DMS153 (cell line): ENCODE measurements around the gene OAS1.
A peak's percentile ranks its signal among the peaks of the same experiment; 100 is the strongest.
"Not testable (repeated sequence)": the region's sequence is repeated elsewhere in the genome, so short reads cannot be mapped to it uniquely, and the experiment has no call there.

Source experiments
- DNase-seq: peaks from one replicate; lab custom pipeline; 2025; lab: John Stamatoyannopoulos, UW

Gene OAS1

GRCh38 chr12:112900298-112901145, 6.2 kb upstream of the OAS1 start:
- peak; percentile 23 for DNase-seq

- DNase-seq, result no peak
Observed at GRCh38 chr12:112901271-112901670, 5.5 kb upstream of the OAS1 start.

- DNase-seq, result no peak
Observed at GRCh38 chr12:112904571-112904970, 2.2 kb upstream of the OAS1 start.

GRCh38 chr12:112905451-112906089, 1.2 kb upstream of the OAS1 start:
- DNase-seq, result no peak

GRCh38 chr12:112907415-112908157, 824 bp downstream of the OAS1 start:
- DNase-seq, result no peak

- no peak for DNase-seq
Observed at GRCh38 chr12:112908548-112908947, 1.8 kb downstream of the OAS1 start.

- no peak for DNase-seq
Observed at GRCh38 chr12:112909693-112910092, 2.9 kb downstream of the OAS1 start.

GRCh38 chr12:112913038-112913688, 6.4 kb downstream of the OAS1 start:
- no peak for DNase-seq

- DNase-seq, result not testable (repeated sequence)
Observed at GRCh38 chr12:112913888-112914287, 7.1 kb downstream of the OAS1 start.

GRCh38 chr12:112916270-112916669, 9.5 kb downstream of the OAS1 start:
- no peak for DNase-seq

- DNase-seq, result no peak
Observed at GRCh38 chr12:112919121-112919520, 12.4 kb downstream of the OAS1 start.

GRCh38 chr12:112924986-112925385, 18.2 kb downstream of the OAS1 start:
- DNase-seq, result no peak

GRCh38 chr12:112926416-112927033, 19.8 kb downstream of the OAS1 start:
- not testable (repeated sequence) for DNase-seq

GRCh38 chr12:112927475-112927874, 20.7 kb downstream of the OAS1 start:
- no peak for DNase-seq

- no peak for DNase-seq
Observed at GRCh38 chr12:112927925-112928324, 21.2 kb downstream of the OAS1 start.

GRCh38 chr12:112928978-112929377, 22.2 kb downstream of the OAS1 start:
- DNase-seq, result no peak

GRCh38 chr12:112929715-112930114, 23.0 kb downstream of the OAS1 start:
- no peak for DNase-seq

- no peak for DNase-seq
Observed at GRCh38 chr12:112930350-112930749, 23.6 kb downstream of the OAS1 start.

GRCh38 chr12:112932485-112933128, 25.8 kb downstream of the OAS1 start:
- no peak for DNase-seq

GRCh38 chr12:112933129-112933505, 26.4 kb downstream of the OAS1 start:
- no peak for DNase-seq

- DNase-seq, result no peak
Observed at GRCh38 chr12:112936264-112936663, 29.5 kb downstream of the OAS1 start.
